ENCODE data around the gene LEFTY1.

Gene LEFTY1

GRCh38 chr1:225866981-225867380 lies 22.0 kb downstream of the LEFTY1 start:
- H3K27ac ChIP-seq (ENCODE audit: low read length) = no peak overlapping the region
- no peaks in the 10 kb centered on the region for H3K9me3 ChIP-seq (ENCODE audit: insufficient read depth, low read length, severe bottlenecking)
- H3K9ac ChIP-seq (ENCODE audit: low read depth, low read length) = no peak overlapping the region
- H3K27me3 ChIP-seq (ENCODE audit: insufficient read depth, low read length, poor library complexity) = no peaks in the 10 kb centered on the region
- H4K20me1 ChIP-seq (ENCODE audit: insufficient read depth, low read length) = no peaks in the 10 kb centered on the region
- H3K4me1 ChIP-seq (ENCODE audit: insufficient read depth, low read length) = peaks cover 14% of the 10 kb centered on the region
- ATAC-seq (ENCODE audit: insufficient read depth, low read depth) = no peak
- H3K36me3 ChIP-seq (ENCODE audit: insufficient read depth, low read length) = peaks cover 7% of the 10 kb centered on the region
- no peak for DNase-seq
- no peaks in the 10 kb centered on the region for H3K79me2 ChIP-seq (ENCODE audit: insufficient read depth, low read length)
- H2AFZ ChIP-seq (ENCODE audit: low read depth, low read length) = no peak overlapping the region
- H3K4me3 ChIP-seq (ENCODE audit: low read depth in 1 of 2, low read length in 2 of 2) = no peak overlapping the region
- H3K4me2 ChIP-seq (ENCODE audit: insufficient read depth, low read length) = no peak overlapping the region
- TF ChIP-seq EZH2 (IDR thresholded peaks at IDR 0.05; ENCODE audit: borderline replicate concordance, low read depth, low read length, severe bottlenecking) (no peak), CTCF (IDR thresholded peaks at IDR 0.05; ENCODE audit: borderline replicate concordance, extremely low read depth, low read length, poor library complexity, severe bottlenecking) (no peak)

- H3K4me2 ChIP-seq (ENCODE audit: insufficient read depth, low read length) = no peak overlapping the region
Observed at GRCh38 chr1:225866061-225866837, 22.7 kb downstream of the LEFTY1 start.

GRCh38 chr1:225865514-225865913 lies 23.4 kb downstream of the LEFTY1 start:
- Histone ChIP-seq H3K4me1 (ENCODE audit: insufficient read depth, low read length) (peaks cover 14% of the 10 kb centered on the region), H3K4me2 (ENCODE audit: insufficient read depth, low read length) (no peak overlapping the region)

More at GRCh38 chr1:225866061-225866837, 22.7 kb downstream of the LEFTY1 start:
- DNase-seq (peak; percentile 67), ATAC-seq (ENCODE audit: insufficient read depth, low read depth) (peak; percentile 94)
- H4K20me1 ChIP-seq (ENCODE audit: insufficient read depth, low read length) = no peaks in the 10 kb centered on the region
- H3K9ac ChIP-seq (ENCODE audit: low read depth, low read length) = no peak overlapping the region
- peaks cover 14% of the 10 kb centered on the region for H3K4me1 ChIP-seq (ENCODE audit: insufficient read depth, low read length)
- H3K36me3 ChIP-seq (ENCODE audit: insufficient read depth, low read length) = peaks cover 7% of the 10 kb centered on the region
- no peaks in the 10 kb centered on the region for H3K9me3 ChIP-seq (ENCODE audit: insufficient read depth, low read length, severe bottlenecking)
- H3K4me3 ChIP-seq (ENCODE audit: low read depth in 1 of 2, low read length in 2 of 2) = no peak overlapping the region
- no peak for TF ChIP-seq EZH2 (IDR thresholded peaks at IDR 0.05; ENCODE audit: borderline replicate concordance, low read depth, low read length, severe bottlenecking)
- no peak for TF ChIP-seq CTCF (IDR thresholded peaks at IDR 0.05; ENCODE audit: borderline replicate concordance, extremely low read depth, low read length, poor library complexity, severe bottlenecking)
- no peaks in the 10 kb centered on the region for H3K27me3 ChIP-seq (ENCODE audit: insufficient read depth, low read length, poor library complexity)
- H3K79me2 ChIP-seq (ENCODE audit: insufficient read depth, low read length) = no peaks in the 10 kb centered on the region
- no peak overlapping the region for H2AFZ ChIP-seq (ENCODE audit: low read depth, low read length)
- H3K27ac ChIP-seq (ENCODE audit: low read length) = 0 out of 2 replicates have a peak overlapping the region, but pooled peaks have one; percentile 19

More at GRCh38 chr1:225865514-225865913, 23.4 kb downstream of the LEFTY1 start:
- Histone ChIP-seq H3K79me2 (ENCODE audit: insufficient read depth, low read length) (no peaks in the 10 kb centered on the region), H3K27ac (ENCODE audit: low read length) (no peak overlapping the region), H3K27me3 (ENCODE audit: insufficient read depth, low read length, poor library complexity) (no peaks in the 10 kb centered on the region), H3K9ac (ENCODE audit: low read depth, low read length) (no peak overlapping the region), H4K20me1 (ENCODE audit: insufficient read depth, low read length) (no peaks in the 10 kb centered on the region), H2AFZ (ENCODE audit: low read depth, low read length) (no peak overlapping the region), H3K36me3 (ENCODE audit: insufficient read depth, low read length) (peaks cover 7% of the 10 kb centered on the region), H3K4me3 (ENCODE audit: low read depth in 1 of 2, low read length in 2 of 2) (no peak overlapping the region), H3K9me3 (ENCODE audit: insufficient read depth, low read length, severe bottlenecking) (no peaks in the 10 kb centered on the region)
- ATAC-seq (ENCODE audit: insufficient read depth, low read depth) (no peak), DNase-seq (no peak)
- TF ChIP-seq CTCF (IDR thresholded peaks at IDR 0.05; ENCODE audit: borderline replicate concordance, extremely low read depth, low read length, poor library complexity, severe bottlenecking) (no peak), EZH2 (IDR thresholded peaks at IDR 0.05; ENCODE audit: borderline replicate concordance, low read depth, low read length, severe bottlenecking) (no peak)

Measured in DND-41 (cell line).